NCI-H1105 treated with DMSO at 0.1 percent for 48 hours (cell line): ENCODE measurements around the gene ZNF335.
"Not testable (repeated sequence)": the region's sequence is repeated elsewhere in the genome, so short reads cannot be mapped to it uniquely, and the experiment has no call there.

ENCODE experiments used
- DNase-seq: peaks from one replicate; lab custom pipeline; 2025; lab: John Stamatoyannopoulos, UW

Gene ZNF335

GRCh38 chr20:45969712-45970634 is 2.0 kb downstream of the ZNF335 start:
- peak; percentile 29 for DNase-seq

GRCh38 chr20:45968801-45969711 is 2.9 kb downstream of the ZNF335 start:
- no peak for DNase-seq

- DNase-seq, result no peak
Observed at GRCh38 chr20:45968081-45968671, 3.8 kb downstream of the ZNF335 start.

- no peak for DNase-seq
Observed at GRCh38 chr20:45967551-45968080, 4.4 kb downstream of the ZNF335 start.

- no peak for DNase-seq
Observed at GRCh38 chr20:45965169-45966002, 6.6 kb downstream of the ZNF335 start.

GRCh38 chr20:45964006-45964400 is 8.0 kb downstream of the ZNF335 start:
- no peak for DNase-seq

- DNase-seq, result peak; percentile 56
Observed at GRCh38 chr20:45963059-45964005, 8.7 kb downstream of the ZNF335 start.

GRCh38 chr20:45962031-45962755 is 9.8 kb downstream of the ZNF335 start:
- DNase-seq, result no peak

GRCh38 chr20:45959956-45960630 is 11.9 kb downstream of the ZNF335 start:
- DNase-seq, result no peak

GRCh38 chr20:45959126-45959525 is 12.9 kb downstream of the ZNF335 start:
- DNase-seq, result no peak

- DNase-seq, result no peak
Observed at GRCh38 chr20:45958593-45958992, 13.4 kb downstream of the ZNF335 start.

GRCh38 chr20:45957021-45957941 is 14.7 kb downstream of the ZNF335 start:
- no peak for DNase-seq

- DNase-seq, result not testable (repeated sequence)
Observed at GRCh38 chr20:45956326-45956725, 15.7 kb downstream of the ZNF335 start.

GRCh38 chr20:45953672-45954071 is 18.3 kb downstream of the ZNF335 start:
- no peak for DNase-seq

- no peak for DNase-seq
Observed at GRCh38 chr20:45952861-45953260, 19.1 kb downstream of the ZNF335 start.

- no peak for DNase-seq
Observed at GRCh38 chr20:45951925-45952834, 19.8 kb downstream of the ZNF335 start.

GRCh38 chr20:45950330-45950646 is 21.7 kb downstream of the ZNF335 start:
- DNase-seq, result no peak
